Dedifferentiated amniotic fluid mesenchymal stem cell (primary cell): ENCODE data around the gene IPO13.

Experiments used
- DNase-seq: peaks from one replicate; pipeline ENCODE4 v3.0.0-alpha.2; 2016; ENCODE audit errors: extremely low spot score

IPO13 gene

DNA sequence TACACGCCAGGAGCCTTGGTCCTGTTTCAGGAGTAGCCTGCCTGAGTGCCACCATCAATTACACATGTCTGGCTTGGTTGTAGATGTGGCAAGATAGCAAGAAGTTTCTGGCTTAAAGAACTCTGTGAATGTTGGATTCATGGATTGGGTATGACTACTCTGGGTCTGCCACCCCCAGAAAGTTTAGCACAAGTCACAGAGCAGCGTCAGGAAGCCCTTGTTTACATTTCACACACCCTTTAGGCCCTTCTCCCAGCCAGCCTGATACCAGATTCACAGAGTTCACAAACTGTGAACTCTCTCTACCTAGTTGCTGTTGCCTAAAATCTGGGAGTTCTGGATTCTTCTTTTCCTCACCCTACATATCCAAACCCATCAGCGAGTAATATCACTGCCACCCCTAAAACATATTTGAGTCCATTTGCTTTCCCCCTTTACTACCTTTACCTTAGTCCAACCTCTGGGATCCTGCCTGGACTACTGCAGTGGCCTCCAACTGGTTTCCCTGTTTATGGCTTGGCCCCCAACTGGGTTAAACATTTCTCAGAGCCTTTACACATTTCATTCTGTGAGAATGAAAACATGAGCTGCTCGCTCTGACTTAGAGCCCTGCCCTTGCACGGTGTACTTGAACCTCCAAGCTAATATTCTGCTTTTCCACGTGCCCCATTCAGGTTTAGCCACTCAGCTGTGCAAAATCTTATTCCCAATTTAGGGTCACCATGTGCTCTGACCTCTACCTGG, 40.6 kb downstream of the IPO13 start:
- DNase-seq: no peak

- no peak for DNase-seq
Measured at GRCh38 chr1:43990271-43991199, 43.8 kb downstream of the IPO13 start.

GRCh38 chr1:43991200-43991475, 44.4 kb downstream of the IPO13 start:
- no peak for DNase-seq

GRCh38 chr1:43991476-43992231, 44.9 kb downstream of the IPO13 start, which contains the start of gene CCDC24:
Gene CCDC24 (plus strand): TSS chr1:43991599. CDS start chr1:43991879, 280 bp downstream.
- peak; percentile 77 for DNase-seq

GRCh38 chr1:43992232-43992995, 45.7 kb downstream of the IPO13 start:
- no peak for DNase-seq

- no peak for DNase-seq
Measured at GRCh38 chr1:43993206-43993914, 46.6 kb downstream of the IPO13 start.

- DNase-seq: no peak
Measured at GRCh38 chr1:43994071-43994470, 47.3 kb downstream of the IPO13 start.

DNA sequence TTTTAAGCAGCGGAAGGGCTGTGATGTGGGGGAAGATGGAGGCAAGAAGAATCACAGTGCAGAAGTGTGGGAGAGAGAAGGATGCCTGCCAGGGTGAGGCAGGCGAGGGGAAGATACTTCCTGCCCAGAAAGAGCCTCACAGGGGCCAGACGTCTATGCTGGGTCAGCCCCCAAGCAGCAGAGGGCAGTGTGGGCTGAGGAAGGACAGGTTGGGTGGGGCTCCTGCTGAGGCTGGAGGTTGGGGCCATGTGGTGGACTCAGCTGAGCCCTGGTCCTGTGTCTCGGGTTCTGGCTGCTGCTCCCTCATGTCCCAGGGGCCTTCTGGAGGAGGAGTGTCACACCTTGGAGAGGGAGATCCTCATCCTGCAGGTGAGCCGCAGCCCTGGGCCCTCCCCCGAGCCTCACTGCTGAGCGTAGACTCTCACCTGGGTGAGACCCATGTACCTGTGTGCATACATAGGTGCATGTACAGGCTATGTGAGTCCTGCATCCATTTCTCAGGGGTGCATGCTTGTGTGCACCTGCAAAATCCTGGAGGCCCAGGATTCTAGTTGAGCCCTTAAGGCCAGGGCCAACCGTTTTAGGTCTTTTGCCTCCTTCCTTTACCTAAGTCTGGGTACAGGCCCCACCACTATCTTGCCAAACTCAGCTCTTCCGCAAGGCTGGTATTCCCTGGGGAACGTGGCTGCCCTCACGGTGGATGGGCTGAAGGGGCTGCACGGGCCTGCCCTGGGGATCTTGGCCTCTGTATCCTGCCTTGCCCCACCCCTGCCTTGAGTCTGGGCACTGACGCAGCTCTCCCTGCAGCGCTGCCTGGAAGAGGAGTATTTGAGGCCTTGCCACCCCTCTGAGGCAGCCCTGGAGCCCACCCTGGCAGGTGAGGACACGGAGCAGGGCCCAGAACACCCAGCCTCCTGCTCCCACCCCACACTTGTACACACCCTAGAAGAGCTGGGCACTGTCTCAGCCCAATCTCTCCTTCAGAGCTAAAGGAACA, 48.3 kb downstream of the IPO13 start:
- DNase-seq: no peak

- no peak for DNase-seq
Measured at GRCh38 chr1:43995984-43996732, 49.4 kb downstream of the IPO13 start.

- DNase-seq: no peak
Measured at GRCh38 chr1:43996733-43997115, 50.0 kb downstream of the IPO13 start.

- DNase-seq: no peak
Measured at GRCh38 chr1:43997295-43997999, 50.7 kb downstream of the IPO13 start.

- DNase-seq: no peak
Measured at GRCh38 chr1:43998000-43998378, 51.2 kb downstream of the IPO13 start.

DNA sequence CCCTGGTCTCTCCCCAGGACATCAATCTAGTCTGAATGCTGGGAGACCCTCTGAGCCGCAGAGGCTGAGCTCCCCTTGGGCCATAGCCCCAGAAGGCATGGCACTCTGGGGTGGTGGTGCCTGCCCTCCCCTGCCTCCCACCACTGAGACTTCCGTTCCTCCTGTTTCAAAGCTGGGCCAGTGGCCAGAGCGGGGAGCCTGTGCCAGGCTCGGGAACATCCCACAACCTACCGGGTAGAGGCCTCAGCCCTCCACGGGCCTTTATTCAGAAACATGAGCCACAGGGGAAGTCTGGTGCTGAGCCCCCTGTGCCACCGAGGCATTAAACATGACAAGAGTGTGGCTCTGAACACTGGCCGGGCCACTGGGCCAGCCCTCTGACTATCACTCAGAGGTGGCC, 52.7 kb downstream of the IPO13 start:
- DNase-seq: no peak

DNA sequence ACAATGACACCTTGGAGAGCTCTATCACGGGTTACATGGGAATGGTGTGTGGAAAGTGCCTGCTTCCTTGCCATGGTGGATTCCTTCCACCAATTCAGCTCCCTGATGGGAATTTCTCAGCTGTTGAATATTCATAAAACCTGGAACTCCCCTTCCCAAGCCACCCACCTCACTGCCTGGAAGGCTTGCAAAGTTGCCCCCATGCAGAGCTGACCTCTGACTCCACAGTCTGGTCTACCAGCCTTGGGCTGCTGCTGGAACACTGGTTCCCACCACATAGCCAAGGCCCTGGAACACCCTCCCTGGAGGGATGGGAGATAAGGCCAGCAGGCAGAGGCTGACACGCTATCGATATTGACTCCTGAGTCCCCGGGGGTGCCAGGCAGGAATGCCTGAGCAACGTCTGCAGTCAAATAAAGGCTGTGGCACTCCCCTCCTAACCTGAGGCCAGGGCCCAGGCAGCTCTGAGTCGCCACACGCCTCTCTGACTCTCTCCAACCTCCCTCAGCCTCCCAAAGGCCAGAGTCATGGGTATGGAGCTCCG, 53.4 kb downstream of the IPO13 start:
- no peak for DNase-seq

- no peak for DNase-seq
Measured at GRCh38 chr1:44002165-44002564, 55.4 kb downstream of the IPO13 start.

- no peak for DNase-seq
Measured at GRCh38 chr1:44002606-44003157, 55.9 kb downstream of the IPO13 start.

DNA sequence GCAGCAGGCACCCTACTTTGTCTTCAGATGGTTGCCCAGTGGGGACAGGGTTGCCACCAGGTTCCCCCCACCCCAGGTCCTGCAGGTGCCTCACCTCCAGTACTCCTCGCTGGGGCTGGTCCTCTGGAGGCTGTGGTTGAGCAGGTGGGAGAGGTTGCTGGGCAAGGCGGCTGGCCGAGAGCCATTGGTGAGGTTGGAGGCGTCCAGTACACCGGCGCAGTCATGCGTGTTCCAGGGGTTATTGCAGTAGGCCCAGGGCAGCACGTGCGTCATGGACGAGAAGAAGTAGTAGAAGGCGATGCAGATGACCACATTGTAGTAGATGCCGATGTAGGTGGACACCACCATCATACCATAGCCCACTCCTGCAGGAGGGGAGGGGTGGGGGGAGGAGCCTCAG, 61.5 kb downstream of the IPO13 start:
- no peak for DNase-seq

DNA sequence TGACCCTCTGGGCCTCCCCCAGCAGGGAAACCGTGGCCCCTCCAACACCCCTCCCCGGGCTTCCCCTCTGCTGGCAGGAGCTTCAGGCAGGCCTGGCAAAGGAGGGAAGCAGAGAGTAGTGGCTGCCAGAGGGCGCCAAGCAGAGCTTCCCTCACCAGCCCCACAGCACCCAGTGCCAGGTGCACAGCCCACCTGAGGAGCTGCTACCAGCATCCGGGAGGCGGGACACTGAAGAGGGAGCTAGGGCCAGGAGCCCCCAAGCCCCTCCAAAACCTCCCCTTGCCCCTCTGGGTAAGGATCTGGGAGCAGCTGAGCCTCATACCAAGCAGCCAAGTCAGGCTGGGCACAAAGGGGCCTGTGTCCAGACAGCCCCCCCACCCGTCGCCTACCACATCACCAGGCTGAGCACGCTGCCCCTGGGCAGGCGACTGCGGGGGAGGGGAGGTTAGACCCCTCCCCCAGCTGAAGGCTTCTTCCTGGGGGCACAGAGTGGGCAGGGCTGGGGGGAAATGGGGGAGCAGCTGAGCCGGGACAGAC, 64.3 kb downstream of the IPO13 start:
- DNase-seq: no peak
